H1 (cell line): ENCODE measurements around the gene ADIPOR2.

Experiments
- GTF2F1 ChIP-seq: IDR thresholded peaks from 2 replicates; pipeline ENCODE4 v1.6.1; 2012; ENCODE audit warnings: low read depth, low read length, improper control_type of control experiment, borderline replicate concordance
- HDAC6 ChIP-seq: IDR thresholded peaks from one replicate; pipeline ENCODE4 v1.7.1; 2012; ENCODE audit warnings: low read depth, mild to moderate bottlenecking, inconsistent platforms, low read length, moderate library complexity
- JUND ChIP-seq: IDR thresholded peaks from 2 replicates; pipeline ENCODE4 v1.6.1; 2011; ENCODE audit warnings: mild to moderate bottlenecking, improper control_type of control experiment, low read length
- POLR2A ChIP-seq, 2 experiments: IDR thresholded peaks; 1 replicate in 1 of 2; 2 replicates in 1 of 2; pipeline ENCODE4 v1.6.1; 2011; ENCODE audit warnings: low read depth in 2 of 2, low read length in 2 of 2, mild to moderate bottlenecking in 2 of 2; ENCODE audit errors: control extremely low read depth in 1 of 2
- POLR2AphosphoS5 ChIP-seq: IDR thresholded peaks from 2 replicates; pipeline ENCODE4 v1.6.1; 2011; ENCODE audit warnings: low read depth, low read length
- RFX5 ChIP-seq: IDR thresholded peaks from 2 replicates; pipeline ENCODE4 v1.6.1; 2011; ENCODE audit warnings: low read depth, low read length, improper control_type of control experiment, borderline replicate concordance
- SIN3A ChIP-seq, 2 experiments: IDR thresholded peaks in 1 of 2; conservative IDR thresholded peaks in 1 of 2; 2 replicates each; pipeline ENCODE4 v1.6.1; 2011 to 2012; ENCODE audit warnings: low read length in 2 of 2, improper control_type of control experiment in 1 of 2, low read depth in 1 of 2, mild to moderate bottlenecking in 1 of 2
- TEAD4 ChIP-seq: IDR thresholded peaks from 2 replicates; pipeline ENCODE4 v1.6.1; 2012; ENCODE audit warnings: low read depth, low read length, inconsistent platforms, mixed read lengths
- TF ChIP-seq, protein P1 (sequence below), 3 experiments: IDR thresholded peaks; 1 replicate in 2 of 3; 2 replicates in 1 of 3; pipeline versions ENCODE4 v1.5.1 to v1.6.1; 2011; ENCODE audit warnings: low read length in 3 of 3, mild to moderate bottlenecking in 3 of 3, inconsistent platforms in 2 of 3, low read depth in 1 of 3, moderate library complexity in 1 of 3; ENCODE audit not compliant: insufficient read depth in 1 of 3; ENCODE audit errors: control extremely low read depth in 1 of 3

DNA sequence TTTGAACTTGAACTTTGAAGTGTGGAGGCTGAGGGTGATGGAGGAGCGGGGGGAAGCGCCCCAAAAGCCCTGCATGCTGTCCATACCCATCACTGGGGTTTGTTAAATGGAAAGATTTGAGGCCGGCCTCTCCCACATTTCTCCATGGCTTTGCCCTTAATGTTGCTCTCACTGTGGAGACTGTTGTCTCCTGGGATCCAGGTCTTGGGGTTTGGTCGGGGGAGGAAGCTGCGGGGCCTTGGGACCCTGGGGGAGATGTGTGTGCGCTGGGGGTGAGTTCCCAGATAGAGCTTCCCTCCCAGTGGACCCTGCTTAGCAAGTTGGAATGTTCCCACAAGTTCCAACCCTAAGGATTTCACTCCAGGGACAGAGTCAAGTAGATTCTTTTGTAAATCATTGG lies 101.5 kb downstream of the ADIPOR2 start:
- TF ChIP-seq, protein P1, sequence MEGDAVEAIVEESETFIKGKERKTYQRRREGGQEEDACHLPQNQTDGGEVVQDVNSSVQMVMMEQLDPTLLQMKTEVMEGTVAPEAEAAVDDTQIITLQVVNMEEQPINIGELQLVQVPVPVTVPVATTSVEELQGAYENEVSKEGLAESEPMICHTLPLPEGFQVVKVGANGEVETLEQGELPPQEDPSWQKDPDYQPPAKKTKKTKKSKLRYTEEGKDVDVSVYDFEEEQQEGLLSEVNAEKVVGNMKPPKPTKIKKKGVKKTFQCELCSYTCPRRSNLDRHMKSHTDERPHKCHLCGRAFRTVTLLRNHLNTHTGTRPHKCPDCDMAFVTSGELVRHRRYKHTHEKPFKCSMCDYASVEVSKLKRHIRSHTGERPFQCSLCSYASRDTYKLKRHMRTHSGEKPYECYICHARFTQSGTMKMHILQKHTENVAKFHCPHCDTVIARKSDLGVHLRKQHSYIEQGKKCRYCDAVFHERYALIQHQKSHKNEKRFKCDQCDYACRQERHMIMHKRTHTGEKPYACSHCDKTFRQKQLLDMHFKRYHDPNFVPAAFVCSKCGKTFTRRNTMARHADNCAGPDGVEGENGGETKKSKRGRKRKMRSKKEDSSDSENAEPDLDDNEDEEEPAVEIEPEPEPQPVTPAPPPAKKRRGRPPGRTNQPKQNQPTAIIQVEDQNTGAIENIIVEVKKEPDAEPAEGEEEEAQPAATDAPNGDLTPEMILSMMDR (IDR thresholded peaks at IDR 0.05; ENCODE audit: control extremely low read depth in 1 of 3, insufficient read depth in 1 of 3, low read depth in 1 of 3, low read length in 3 of 3) = no peak
- TF ChIP-seq POLR2A (IDR thresholded peaks at IDR 0.05; ENCODE audit: control extremely low read depth in 1 of 2, low read depth in 2 of 2, low read length in 2 of 2) (no peak), JUND (no peak), HDAC6 (no peak), POLR2AphosphoS5 (no peak), TEAD4 (no peak), RFX5 (no peak), SIN3A (conservative IDR thresholded peaks at IDR 0.05 in 1 of 2, IDR thresholded peaks at IDR 0.05 in 1 of 2; ENCODE audit: low read depth in 1 of 2, low read length in 2 of 2) (no peak), GTF2F1 (no peak)
